ENCODE measurements around the gene OTUD1.

Gene OTUD1

DNA sequence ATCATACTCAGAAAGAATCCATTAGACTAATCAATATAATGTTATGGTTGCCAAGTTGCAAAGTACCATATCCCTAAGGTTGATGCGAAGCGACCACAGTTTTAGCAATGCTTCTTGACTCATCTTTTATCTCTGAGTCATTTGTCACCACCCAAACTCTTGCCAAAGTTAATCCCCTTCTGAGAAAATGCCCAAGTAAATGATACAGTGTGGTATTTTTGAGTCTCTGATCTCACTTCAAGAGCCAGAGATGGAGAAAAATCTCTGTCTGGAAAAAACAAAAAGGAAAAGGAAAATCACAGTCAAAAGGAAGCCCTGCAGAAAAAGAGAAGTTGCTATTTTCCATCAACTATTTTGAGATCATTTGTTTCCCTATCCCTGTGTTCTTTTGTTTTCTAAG lies 26.7 kb upstream of the OTUD1 start:
- TF ChIP-seq, protein P1, sequence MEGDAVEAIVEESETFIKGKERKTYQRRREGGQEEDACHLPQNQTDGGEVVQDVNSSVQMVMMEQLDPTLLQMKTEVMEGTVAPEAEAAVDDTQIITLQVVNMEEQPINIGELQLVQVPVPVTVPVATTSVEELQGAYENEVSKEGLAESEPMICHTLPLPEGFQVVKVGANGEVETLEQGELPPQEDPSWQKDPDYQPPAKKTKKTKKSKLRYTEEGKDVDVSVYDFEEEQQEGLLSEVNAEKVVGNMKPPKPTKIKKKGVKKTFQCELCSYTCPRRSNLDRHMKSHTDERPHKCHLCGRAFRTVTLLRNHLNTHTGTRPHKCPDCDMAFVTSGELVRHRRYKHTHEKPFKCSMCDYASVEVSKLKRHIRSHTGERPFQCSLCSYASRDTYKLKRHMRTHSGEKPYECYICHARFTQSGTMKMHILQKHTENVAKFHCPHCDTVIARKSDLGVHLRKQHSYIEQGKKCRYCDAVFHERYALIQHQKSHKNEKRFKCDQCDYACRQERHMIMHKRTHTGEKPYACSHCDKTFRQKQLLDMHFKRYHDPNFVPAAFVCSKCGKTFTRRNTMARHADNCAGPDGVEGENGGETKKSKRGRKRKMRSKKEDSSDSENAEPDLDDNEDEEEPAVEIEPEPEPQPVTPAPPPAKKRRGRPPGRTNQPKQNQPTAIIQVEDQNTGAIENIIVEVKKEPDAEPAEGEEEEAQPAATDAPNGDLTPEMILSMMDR (IDR thresholded peaks at IDR 0.05; ENCODE audit: extremely low read depth, missing control alignments): no peak
- no peak for DNase-seq (ENCODE audit: low spot score)

DNA sequence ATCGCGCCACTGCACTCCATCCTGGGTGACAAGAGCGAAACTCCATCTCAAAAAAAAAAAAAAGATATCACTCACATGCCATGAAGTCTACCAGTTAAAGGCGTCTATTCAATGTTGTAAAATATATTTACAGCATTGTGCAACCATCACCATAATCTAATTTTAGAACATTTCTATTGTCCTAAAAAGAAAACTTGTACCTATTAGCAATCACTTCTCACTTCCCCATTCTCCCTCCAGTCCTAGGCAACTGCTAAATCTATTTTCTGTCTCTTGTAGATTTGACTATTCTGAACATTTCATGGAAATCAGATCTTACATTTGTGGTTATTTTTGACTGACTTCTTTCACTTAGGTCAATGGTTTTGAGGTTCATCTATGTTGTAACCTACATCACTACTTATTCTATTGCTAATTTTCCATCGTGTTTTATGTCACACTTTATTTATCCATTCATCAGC lies 25.2 kb upstream of the OTUD1 start:
- TF ChIP-seq, protein P1 (IDR thresholded peaks at IDR 0.05; ENCODE audit: extremely low read depth, missing control alignments): no peak

DNA sequence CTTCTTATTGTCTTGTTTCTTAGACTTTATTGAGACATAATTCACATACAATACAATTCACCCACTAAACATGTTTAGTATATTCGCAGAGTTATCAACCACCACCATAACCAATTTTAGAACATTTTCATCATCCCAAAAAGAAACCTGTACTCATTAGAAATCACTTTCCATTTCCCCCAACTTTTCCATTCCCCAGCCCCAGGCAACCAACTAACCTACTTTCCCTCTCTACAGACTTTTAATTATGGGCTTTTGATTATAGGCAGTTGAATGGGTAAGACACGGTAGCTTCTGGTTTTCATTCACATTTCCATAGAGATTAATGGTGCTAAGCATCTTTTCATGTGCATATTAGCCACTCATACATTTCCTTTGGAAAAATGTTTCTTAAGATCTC lies 24.2 kb upstream of the OTUD1 start:
- DNase-seq (ENCODE audit: low spot score): no peak
- TF ChIP-seq, protein P1 (IDR thresholded peaks at IDR 0.05; ENCODE audit: extremely low read depth, missing control alignments): no peak

More for the DNA sequence above, 25.2 kb upstream of the OTUD1 start:
- peak; percentile 30 for DNase-seq (ENCODE audit: low spot score)

DNA sequence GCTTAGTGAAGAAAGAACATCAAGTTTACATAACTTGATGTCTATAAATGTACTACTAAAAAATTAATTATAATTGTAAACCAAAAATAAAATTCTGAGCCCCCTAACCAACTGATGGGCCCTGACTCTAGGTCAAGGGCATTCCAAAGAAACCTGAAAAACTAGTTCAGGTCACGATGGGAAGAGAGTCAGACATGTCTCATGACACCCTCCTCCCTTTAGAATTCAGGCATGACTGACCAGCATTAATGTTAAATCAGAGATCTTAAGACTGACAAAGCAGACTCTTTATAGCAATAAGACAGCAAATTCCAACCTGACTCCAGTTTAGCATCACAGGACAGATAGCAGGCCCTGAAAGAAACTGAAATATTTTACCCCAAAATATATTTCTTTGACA lies 21.6 kb upstream of the OTUD1 start:
- no peak for DNase-seq (ENCODE audit: low spot score)
- TF ChIP-seq, protein P1 (IDR thresholded peaks at IDR 0.05; ENCODE audit: extremely low read depth, missing control alignments): no peak

DNA sequence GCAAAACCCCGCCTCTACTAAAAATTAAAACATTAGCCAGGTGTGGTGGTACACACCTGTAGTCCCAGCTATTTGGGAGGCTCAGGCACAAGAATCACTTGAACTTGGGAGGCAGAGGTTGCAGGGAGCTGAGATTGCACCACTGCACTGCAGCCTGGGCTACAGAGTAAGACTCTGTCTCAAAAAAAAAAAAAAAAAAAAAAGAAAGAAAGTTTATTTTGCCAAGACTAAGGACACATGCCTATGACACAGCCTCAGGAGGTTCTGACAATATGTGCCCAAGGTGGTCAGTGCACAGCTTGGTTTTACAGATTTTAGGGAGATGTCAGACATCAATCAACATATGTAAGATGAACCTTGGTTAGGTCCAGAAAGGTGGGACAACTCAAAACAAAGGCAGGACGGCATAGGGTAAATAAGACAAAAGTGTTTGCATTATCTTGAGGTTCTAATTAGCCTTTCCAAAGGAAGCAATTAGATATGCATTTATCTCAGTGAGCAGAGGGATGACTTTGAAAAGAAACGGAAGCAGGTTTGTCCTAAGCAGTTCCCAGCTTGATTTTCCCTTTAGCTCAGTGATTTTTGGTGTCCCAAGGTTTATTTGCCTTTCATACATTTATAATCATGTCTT lies 20.7 kb upstream of the OTUD1 start:
- TF ChIP-seq, protein P1 (IDR thresholded peaks at IDR 0.05; ENCODE audit: extremely low read depth, missing control alignments): no peak
- DNase-seq (ENCODE audit: low spot score): no peak

DNA sequence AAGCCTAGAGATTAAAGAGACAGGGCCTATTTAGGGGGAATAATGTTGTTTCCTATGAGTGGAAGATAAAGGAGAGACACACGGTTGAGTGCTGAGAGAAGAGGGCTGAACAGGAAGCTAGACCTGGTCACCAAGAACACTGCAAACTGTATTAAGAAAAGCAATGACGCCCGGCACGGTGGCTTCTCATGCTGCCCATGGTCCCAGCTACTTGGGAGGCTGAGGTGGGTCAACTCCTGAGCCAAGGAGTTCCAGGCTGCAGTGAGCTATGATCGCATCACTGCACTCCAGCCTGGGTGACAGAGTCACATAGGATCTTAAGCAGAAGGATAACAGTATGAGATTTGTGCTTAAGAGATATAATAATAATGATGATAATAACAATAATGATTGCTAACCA lies 19.7 kb upstream of the OTUD1 start:
- TF ChIP-seq, protein P1 (IDR thresholded peaks at IDR 0.05; ENCODE audit: extremely low read depth, missing control alignments): no peak
- no peak for DNase-seq (ENCODE audit: low spot score)

DNA sequence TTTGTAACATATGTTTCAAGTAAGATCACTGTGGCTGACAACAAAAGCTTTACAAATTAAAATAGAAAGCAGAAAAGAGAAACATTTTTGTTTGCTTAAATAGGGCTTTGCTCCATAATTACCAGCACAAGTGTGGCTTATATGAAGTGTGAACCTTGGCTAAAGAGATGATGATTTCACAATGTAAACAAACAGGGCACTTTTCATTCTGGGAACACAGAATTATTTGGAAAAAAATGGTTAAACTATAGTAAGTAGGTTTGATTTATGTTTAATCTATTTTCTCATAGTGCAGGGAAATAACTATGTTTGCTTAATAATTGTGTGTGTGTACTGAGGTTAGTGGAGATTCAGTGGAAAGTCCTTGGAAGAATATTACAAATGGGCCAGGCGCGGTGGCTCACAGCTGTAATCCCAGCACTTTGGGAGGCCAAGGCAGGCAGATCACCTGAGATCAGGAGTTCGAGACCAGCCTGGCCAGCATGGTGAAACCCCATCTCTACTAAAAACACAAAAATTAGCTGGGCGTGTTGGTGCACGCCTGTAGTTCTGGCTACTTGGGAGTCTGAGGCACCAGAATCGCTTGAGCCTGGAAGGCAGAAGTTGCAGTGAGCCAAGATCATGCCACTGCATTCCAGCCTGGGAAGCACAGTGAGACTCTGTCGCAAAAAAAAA lies 19.1 kb upstream of the OTUD1 start:
- DNase-seq (ENCODE audit: low spot score): no peak
- TF ChIP-seq, protein P1 (IDR thresholded peaks at IDR 0.05; ENCODE audit: extremely low read depth, missing control alignments): no peak
